Activated CD8-positive, alpha-beta T cell treated with anti-CD3 and anti-CD28 coated beads for 36 hours (primary cell): ENCODE measurements around the gene KLRK1. TPM values are rescaled to one million over a fixed set of nuclear protein-coding genes. Genes with fewer than 3 reads are reported as not detected.
"Not testable (repeated sequence)": the region's sequence is repeated elsewhere in the genome, so short reads cannot be mapped to it uniquely, and the experiment has no call there.

Experiments
- ATAC-seq: fragments of 200-7000 bp; cut with Tn5 transposase; one replicate; pipeline ENCODE4 v1.10.0; 2021; ENCODE audit warnings: mild to moderate bottlenecking, moderate library complexity
- CTCF ChIA-PET: fragments of 350-600 bp; sonication (Branson Sonifier 250); formaldehyde crosslinking; loops from one replicate; lab custom pipeline; 2021; ENCODE audit warnings: antibody characterized with exemption; lab: Charles Lee
- POLR2A ChIA-PET: fragments of 350-600 bp; sonication (Branson Sonifier 250); formaldehyde crosslinking; loops from one replicate; lab custom pipeline; 2021; ENCODE audit warnings: antibody characterized with exemption; lab: Charles Lee
- DNase-seq: peaks from one replicate; pipeline ENCODE4 v3.0.0-alpha.2; 2020
- H3K27ac Mint-ChIP-seq: one replicate; pipeline ENCODE4 v1.8.0; 2021; ENCODE audit warnings: mild to moderate bottlenecking, mixed read lengths
- H3K27me3 Mint-ChIP-seq: one replicate; pipeline ENCODE4 v1.8.0; 2021; ENCODE audit warnings: mixed read lengths
- H3K36me3 Mint-ChIP-seq: one replicate; pipeline ENCODE4 v1.8.0; 2021; ENCODE audit warnings: low read depth, mixed read lengths
- H3K4me1 Mint-ChIP-seq: one replicate; pipeline ENCODE4 v1.8.0; 2021; ENCODE audit warnings: low read depth, mixed read lengths
- H3K4me3 Mint-ChIP-seq: one replicate; pipeline ENCODE4 v1.8.0; 2021; ENCODE audit warnings: mild to moderate bottlenecking, moderate library complexity, mixed read lengths
- H3K9me3 Mint-ChIP-seq: one replicate; pipeline ENCODE4 v1.8.0; 2021; ENCODE audit warnings: mixed read lengths
- intact Hi-C: fragments of 100-400 bp; cut with micrococcal nuclease; formaldehyde crosslinking; loops from one replicate; pipeline ENCODE4 v1.10.0; 2022
- total RNA-seq, 2 experiments: library from RNA; stranded (reverse); gene quantifications; one replicate each; pipeline ENCODE4 v1.2.3, GENCODE V29; 2021
- TF ChIP-seq, protein P1 (sequence below): fragments of 200-600 bp; IDR thresholded peaks from one replicate; pipeline ENCODE4 v1.8.0; 2022; ENCODE audit warnings: antibody characterized with exemption, mild to moderate bottlenecking

KLRK1 gene
- total RNA-seq, 2 experiments from 2014 or later: 111 to 112 TPM

DNA sequence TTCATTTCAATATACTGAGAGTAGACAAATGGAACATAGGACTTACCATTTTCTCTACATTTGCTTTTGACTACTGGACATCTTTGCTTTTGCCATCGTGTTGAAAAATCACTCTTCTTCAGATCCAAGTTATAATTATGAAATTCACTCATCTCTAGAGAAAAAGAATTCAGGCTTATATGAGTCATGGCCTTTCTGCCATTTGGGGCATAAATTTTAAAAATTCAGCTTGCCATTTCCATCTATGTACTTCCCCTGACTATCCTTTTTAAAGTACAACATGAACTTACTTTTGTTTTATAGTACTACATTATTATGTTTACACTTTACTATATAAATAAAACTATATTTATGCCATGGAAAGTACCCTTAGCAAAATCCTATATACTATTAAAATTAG is 3.0 kb downstream of the KLRK1 start:
- no peak for DNase-seq
- H3K36me3 Mint-ChIP-seq: peaks cover 74% of the 10 kb centered on the region
- intact Hi-C loops: loop anchor here (10.0 kb wide), 1 partner anchor 712 kb away; no protein-coding TSS in a partner anchor
- H3K27ac Mint-ChIP-seq: peak overlapping the region; percentile 95
- peaks cover 39% of the 10 kb centered on the region for H3K4me1 Mint-ChIP-seq
- POLR2A ChIA-PET: interaction anchor here (0.6 to 6.3 kb wide), 21 partner anchors 9 to 740 kb away, joined by 3 to 139 read pairs (median 6); partner anchors contain the start of genes CD69 and CLEC2D
- TF ChIP-seq, protein P1, sequence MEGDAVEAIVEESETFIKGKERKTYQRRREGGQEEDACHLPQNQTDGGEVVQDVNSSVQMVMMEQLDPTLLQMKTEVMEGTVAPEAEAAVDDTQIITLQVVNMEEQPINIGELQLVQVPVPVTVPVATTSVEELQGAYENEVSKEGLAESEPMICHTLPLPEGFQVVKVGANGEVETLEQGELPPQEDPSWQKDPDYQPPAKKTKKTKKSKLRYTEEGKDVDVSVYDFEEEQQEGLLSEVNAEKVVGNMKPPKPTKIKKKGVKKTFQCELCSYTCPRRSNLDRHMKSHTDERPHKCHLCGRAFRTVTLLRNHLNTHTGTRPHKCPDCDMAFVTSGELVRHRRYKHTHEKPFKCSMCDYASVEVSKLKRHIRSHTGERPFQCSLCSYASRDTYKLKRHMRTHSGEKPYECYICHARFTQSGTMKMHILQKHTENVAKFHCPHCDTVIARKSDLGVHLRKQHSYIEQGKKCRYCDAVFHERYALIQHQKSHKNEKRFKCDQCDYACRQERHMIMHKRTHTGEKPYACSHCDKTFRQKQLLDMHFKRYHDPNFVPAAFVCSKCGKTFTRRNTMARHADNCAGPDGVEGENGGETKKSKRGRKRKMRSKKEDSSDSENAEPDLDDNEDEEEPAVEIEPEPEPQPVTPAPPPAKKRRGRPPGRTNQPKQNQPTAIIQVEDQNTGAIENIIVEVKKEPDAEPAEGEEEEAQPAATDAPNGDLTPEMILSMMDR: no peak
- H3K9me3 Mint-ChIP-seq: peaks cover 6% of the 10 kb centered on the region
- CTCF ChIA-PET: interaction anchor here (1.2 to 2.7 kb wide), 4 partner anchors 20 to 171 kb away, joined by 3 to 13 read pairs (median 6); no protein-coding TSS in a partner anchor
- H3K4me3 Mint-ChIP-seq: peak overlapping the region; percentile 90
- no peaks in the 10 kb centered on the region for H3K27me3 Mint-ChIP-seq
- no peak for ATAC-seq

DNA sequence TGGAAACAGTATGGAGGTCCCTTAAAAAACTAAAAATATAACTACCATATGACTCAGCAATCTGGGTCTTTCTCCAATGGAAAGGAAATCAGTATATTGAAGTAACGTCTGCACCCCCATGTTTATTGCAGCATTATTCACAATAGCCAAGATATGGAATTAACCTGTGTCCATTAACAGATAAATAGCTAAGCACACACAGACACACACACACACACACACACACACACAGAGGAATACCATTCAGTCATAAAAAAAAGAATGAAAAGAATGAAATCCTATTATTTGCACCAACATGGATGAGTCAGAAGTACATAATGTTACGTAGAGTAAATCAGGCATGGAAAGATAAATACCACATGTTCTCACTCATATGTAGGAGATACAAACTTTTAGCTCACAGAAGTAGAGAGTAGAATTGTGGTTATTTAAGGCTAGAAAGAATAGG is 4.7 kb downstream of the KLRK1 start:
- ATAC-seq (peak; percentile 68), DNase-seq (no peak)
- CTCF ChIA-PET: interaction anchor here (0.6 to 2.7 kb wide), 8 partner anchors 11 to 172 kb away, joined by 3 to 13 read pairs (median 4); no protein-coding TSS in a partner anchor
- intact Hi-C loops: loop anchor here (10.0 kb wide), 1 partner anchor 710 kb away; no protein-coding TSS in a partner anchor
- Mint-ChIP-seq H3K27me3 (no peaks in the 10 kb centered on the region), H3K9me3 (peaks cover 6% of the 10 kb centered on the region), H3K4me1 (peaks cover 47% of the 10 kb centered on the region), H3K36me3 (peaks cover 91% of the 10 kb centered on the region), H3K27ac (peak overlapping the region; percentile 92), H3K4me3 (peak overlapping the region; percentile 90)
- POLR2A ChIA-PET: interaction anchor here (0.9 to 6.3 kb wide), 10 partner anchors 9 to 734 kb away, joined by 3 to 139 read pairs (median 5); partner anchors contain the start of genes CD69, CLEC2D and GABARAPL1
- TF ChIP-seq, protein P1: no peak

DNA sequence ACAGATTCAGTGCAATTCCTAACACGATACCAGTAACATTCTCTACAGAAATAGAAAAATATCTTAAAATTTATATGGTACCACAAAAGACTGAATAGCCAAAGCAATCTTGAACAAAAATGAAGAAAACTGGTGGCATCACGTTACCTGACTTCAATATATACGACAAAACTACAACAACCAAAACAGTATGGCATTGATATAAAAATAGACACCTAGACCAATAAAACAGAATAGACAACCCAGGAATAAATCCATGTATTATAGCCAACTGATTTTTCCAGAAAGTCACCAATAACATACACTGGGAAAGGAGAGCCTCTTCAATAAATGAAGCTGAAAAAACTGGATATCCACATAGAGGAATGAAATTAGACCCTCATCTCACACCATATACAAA is 5.7 kb downstream of the KLRK1 start:
- POLR2A ChIA-PET: interaction anchor here (1.1 to 6.3 kb wide), 4 partner anchors 170 to 624 kb away, joined by 3 to 139 read pairs (median 38); partner anchors contain the start of genes CD69 and GABARAPL1
- ATAC-seq: no peak
- peak overlapping the region; percentile 92 for H3K27ac Mint-ChIP-seq

DNA sequence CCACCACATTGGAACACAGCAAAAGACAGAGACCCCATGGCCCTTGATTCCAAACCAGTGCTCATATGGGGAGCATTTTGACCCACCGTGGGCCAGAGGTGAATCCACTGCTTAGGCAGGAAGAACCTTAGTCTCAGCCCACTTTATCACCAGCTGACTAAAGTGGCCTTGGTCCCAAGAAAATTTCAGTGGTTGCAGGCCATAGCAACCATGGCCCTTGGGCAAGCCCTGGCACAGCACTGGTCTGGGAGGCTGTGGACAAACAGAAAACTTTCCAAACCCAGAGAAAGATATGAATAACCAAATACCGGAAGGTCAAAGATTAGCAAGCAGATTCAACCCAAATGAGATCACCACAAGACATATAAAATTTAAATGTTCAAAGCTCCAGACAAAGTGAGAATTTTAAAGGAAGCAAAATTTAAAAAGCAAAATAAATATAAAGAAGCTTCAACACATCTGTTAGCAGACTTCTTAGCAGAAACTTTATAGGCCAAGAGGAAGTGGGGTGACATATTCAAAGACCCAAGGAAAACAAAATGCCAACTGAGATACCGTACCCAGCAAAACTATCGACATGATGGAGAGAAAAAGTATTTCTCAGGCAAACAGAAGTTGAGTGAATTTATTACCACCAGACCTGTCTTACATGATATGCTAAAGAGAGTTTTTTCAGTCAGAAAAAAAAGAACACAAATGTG is 7.8 kb downstream of the KLRK1 start:
- ATAC-seq (peak; percentile 13), DNase-seq (no peak)
- POLR2A ChIA-PET: interaction anchor here (0.9 to 1.9 kb wide), 6 partner anchors 13 to 625 kb away, joined by 3 to 10 read pairs (median 3); no protein-coding TSS in a partner anchor
- H3K36me3 Mint-ChIP-seq: peaks cover 87% of the 10 kb centered on the region
- peak overlapping the region; percentile 90 for H3K4me3 Mint-ChIP-seq
- H3K27ac Mint-ChIP-seq: peak overlapping the region; percentile 92
- intact Hi-C loops: loop anchor here (10.0 kb wide), 1 partner anchor 707 kb away; no protein-coding TSS in a partner anchor
- H3K9me3 Mint-ChIP-seq: peaks cover 6% of the 10 kb centered on the region
- TF ChIP-seq, protein P1: no peak
- CTCF ChIA-PET: interaction anchor here (1.1 to 1.9 kb wide), 2 partner anchors 16 to 179 kb away, joined by 4 to 5 read pairs; no protein-coding TSS in a partner anchor
- H3K4me1 Mint-ChIP-seq: peaks cover 63% of the 10 kb centered on the region
- H3K27me3 Mint-ChIP-seq: no peaks in the 10 kb centered on the region

More for the DNA sequence above, 5.7 kb downstream of the KLRK1 start:
- Mint-ChIP-seq H3K36me3 (peaks cover 90% of the 10 kb centered on the region), H3K4me1 (peaks cover 49% of the 10 kb centered on the region), H3K9me3 (peaks cover 6% of the 10 kb centered on the region), H3K27me3 (no peaks in the 10 kb centered on the region), H3K4me3 (peak overlapping the region; percentile 90)
- intact Hi-C loops: loop anchor here (10.0 kb wide), 1 partner anchor 709 kb away; no protein-coding TSS in a partner anchor
- CTCF ChIA-PET: interaction anchor here (0.6 to 2.7 kb wide), 2 partner anchors 18 to 60 kb away, joined by 3 to 13 read pairs; no protein-coding TSS in a partner anchor
- TF ChIP-seq, protein P1: no peak
- DNase-seq: no peak

DNA sequence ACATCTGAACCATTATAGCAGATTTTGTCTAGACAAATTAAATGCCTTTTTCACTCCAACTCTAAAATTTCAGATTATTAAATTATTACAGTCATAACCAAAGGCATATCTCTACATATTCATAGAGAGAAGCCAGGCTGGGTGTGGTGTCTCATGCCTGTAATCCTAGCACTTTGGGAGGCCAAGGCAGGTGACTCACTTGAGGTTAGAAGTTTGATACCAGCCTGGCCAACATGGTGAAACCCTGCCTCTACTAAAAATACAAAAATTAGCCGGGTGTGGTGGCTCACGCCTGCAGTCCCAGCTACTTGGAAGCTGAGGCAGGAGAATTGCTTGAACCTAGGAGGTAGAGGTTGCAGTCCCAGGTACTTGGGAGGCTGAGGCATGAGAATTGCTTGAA is 11.1 kb downstream of the KLRK1 start:
- peak; percentile 79 for DNase-seq
- Mint-ChIP-seq H3K4me3 (peak overlapping the region; percentile 27), H3K4me1 (peaks cover 65% of the 10 kb centered on the region), H3K27ac (peak overlapping the region; percentile 80), H3K36me3 (peaks cover 80% of the 10 kb centered on the region)
- CTCF ChIA-PET, intact Hi-C loops, H3K27me3 Mint-ChIP-seq, POLR2A ChIA-PET, H3K9me3 Mint-ChIP-seq: not testable (repeated sequence)
- peak; percentile 69 for ATAC-seq
